HG02610 (cell line): ENCODE results near the gene FHL3.
"Not testable (repeated sequence)": the region's sequence is repeated elsewhere in the genome, so short reads cannot be mapped to it uniquely, and the experiment has no call there.

Experiments used
- ATAC-seq: cut with Tn5 transposase; IDR thresholded peaks from one replicate; pipeline ENCODE4 v1.9.1; 2021; ENCODE audit warnings: mild to moderate bottlenecking, moderate library complexity; ENCODE audit not compliant: unreplicated experiment

The FHL3 gene

GRCh38 chr1:38037221-38037939 is 32.1 kb upstream of the FHL3 start:
- no peak for ATAC-seq

DNA sequence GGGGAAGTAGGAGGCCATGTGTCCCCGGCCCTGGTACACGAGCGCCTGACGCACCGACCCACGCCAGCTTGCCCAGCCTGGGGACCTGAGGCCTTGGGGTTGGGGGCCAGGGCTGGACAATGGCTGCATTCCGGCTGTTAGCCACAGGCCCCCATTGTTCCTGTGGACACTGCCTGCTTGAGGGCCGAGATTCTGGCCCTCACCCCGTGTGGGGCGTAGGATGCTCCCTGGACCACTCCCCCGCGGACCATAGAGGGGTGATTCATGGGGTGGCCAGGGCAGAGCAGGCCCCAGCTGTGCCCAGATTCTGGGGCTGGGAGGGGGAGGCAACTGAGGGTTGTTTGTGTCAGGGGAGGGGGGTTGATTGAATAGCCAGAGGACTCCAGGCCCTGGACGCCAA is 29.6 kb upstream of the FHL3 start:
- no peak for ATAC-seq

DNA sequence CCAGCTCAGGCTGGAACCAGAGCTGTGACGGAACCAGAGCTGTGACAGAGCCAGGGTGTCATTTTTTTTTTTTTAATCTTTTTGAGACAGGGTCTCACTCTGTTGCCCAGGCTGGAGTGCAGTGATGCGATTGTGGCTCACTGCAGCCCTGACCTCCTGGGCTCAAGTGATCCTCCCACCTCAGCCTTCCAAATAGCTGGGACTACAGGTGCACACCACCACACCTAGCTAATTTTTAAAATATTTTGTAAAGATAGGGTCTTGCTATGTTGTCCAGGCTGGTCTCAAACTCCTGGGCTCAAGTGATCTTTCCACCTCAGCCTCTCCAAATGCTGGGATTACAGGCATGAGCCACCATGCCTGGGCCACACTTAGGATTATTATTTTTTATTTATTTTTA is 27.7 kb upstream of the FHL3 start:
- ATAC-seq: not testable (repeated sequence)

DNA sequence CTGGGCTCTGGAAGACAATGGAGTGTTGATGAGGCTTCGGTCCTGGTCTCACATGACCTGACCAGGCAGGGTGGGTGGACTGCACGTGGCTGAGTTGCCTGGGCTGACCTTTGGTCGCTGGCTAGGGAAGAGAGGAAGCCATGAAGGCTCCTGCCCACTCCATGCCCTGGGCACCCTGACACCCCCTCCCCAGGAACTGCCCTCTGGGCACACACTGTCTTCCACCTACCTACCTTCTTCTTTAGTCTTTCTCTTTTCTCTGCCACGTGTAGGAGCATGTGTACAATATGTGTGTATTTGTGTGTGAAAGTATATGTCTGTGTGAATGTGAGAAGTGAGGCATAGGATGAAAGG is 26.2 kb upstream of the FHL3 start:
- ATAC-seq: no peak

- no peak for ATAC-seq
Observed at GRCh38 chr1:38030596-38031512, 25.5 kb upstream of the FHL3 start.

- ATAC-seq: peak; percentile 47
Observed at GRCh38 chr1:38029685-38030511, 24.6 kb upstream of the FHL3 start.

- ATAC-seq: no peak
Observed at GRCh38 chr1:38029081-38029681, 23.9 kb upstream of the FHL3 start.

DNA sequence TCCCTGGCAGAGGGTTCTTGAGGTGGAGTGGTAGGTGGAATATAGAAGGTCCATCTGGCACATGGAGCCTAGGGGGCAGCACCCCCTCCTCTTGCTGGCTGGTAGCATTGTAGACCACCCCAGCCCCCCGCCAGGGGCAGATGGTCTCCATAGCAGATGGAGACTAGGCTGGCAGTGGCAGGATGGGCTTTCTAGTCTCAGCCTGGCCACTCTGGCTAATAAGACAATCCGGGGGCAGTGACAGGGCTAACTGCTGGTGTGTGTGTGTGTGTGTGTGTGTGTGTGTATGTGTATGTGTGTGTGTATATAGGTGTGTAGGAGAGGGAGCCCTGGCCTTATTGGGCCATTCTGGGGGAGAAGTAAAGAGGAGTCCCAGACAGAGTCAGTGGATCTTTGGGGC is 23.4 kb upstream of the FHL3 start:
- ATAC-seq: no peak

GRCh38 chr1:38028105-38028591 is 22.8 kb upstream of the FHL3 start:
- peak; percentile 75 for ATAC-seq

- no peak for ATAC-seq
Observed at GRCh38 chr1:38027201-38028104, 22.1 kb upstream of the FHL3 start.

DNA sequence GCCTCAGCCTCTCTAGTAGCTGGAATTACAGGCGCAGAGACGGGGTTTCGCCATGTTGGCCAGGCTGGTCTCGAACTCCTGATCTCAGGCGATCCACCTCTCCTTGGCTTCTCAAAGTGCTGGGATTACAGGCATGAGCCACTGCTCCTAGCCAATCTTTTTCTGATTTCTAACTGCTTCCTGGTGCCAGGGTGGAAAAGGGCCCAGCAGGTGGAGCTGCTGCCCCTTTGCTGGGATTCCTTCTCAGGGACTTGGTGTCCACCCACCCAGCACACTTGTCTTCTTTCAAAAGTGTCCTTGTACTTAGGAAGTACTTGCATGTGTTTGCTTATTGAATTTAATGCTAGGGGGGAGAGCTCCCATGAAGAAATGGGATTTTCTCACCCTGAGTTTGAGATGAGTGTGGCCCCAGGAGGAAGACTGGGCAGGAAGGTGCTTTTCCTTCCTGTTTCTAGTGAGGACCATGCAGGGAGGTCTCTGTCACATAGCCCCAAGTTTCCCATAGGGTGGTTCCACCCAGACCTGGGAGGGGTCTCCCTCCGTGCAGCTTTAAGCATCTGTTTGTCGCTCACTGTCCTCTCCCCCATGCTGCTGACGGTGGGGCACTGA is 21.4 kb upstream of the FHL3 start:
- ATAC-seq: no peak

- no peak for ATAC-seq
Observed at GRCh38 chr1:38025664-38026063, 20.4 kb upstream of the FHL3 start.

DNA sequence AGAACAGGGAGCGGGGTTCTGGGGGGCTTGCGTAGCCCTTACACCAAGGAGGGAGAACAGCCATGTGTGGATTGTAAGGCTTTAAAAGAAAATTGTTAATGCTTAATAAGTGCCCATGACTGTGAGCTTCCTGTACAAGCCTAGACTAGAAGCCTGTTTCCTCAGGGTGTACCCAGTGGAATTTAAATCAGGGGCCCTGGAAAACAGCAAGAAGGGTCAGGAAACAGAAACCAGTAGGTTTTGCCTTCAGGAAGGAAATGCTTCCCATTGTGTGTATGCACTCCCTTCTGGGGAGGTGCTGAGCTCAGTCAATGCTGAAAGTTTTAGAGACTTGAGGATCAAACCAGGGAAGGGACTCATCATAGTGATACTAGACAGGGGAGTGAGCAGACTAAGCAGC is 19.9 kb upstream of the FHL3 start:
- no peak for ATAC-seq

DNA sequence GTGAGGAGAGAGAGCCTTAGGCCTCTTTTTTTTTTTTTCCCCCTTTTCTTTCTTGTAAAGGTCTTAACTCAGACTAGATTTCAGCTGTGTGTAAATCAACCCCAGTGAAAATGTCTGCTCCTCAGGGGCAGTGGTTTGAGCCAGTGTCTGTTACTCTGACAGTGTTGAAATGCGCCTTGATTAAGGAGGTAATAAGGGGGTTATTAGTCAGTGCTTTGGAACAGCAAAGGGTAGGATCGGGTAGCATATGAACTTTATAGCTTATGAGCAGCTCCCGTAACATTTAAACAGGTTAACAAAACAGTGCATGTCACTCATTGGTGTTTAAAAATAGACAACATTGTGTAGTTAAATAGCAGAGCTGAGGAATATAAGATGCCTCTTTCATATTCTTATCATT is 17.5 kb upstream of the FHL3 start:
- ATAC-seq: no peak

DNA sequence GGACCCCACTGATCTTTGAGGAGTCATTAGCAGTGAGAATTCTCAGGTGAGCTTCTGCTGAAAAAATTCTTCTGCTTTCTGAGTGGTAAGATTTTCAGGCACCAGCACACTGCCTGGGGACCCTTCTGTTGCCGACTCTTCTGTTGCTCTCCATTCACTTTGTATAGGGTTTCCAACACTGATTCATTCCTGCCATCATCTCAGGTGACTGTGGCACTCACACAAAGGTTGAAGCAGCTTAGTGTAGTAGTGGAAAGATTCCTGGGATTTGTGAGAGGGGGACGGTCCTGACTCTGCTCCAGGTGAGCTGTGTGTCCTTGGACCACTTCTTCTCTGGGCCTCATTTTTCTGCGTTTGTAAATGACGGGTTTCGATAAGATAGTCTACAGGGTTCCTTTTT is 16.7 kb upstream of the FHL3 start:
- ATAC-seq: no peak

DNA sequence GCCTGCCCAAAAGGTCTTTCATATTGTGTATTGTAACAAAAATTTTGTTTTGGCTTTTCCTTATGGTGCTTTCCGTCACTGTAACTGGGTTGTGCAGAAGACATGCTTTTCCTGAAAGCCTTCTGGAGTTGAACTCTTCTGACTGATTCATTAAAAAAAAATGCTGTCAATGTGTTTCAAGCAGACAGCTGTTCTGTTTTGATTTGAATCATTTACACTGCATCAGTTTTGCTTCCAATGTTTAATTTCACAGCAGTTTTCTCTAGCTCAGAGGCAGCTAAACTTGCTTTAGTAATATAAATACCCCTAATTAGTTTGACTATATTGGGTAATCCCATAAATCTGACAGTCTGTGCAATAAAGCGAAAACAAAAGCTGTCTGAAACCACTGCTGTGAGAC is 15.1 kb upstream of the FHL3 start:
- ATAC-seq: no peak

- no peak for ATAC-seq
Observed at GRCh38 chr1:38018864-38019343, 13.6 kb upstream of the FHL3 start.

DNA sequence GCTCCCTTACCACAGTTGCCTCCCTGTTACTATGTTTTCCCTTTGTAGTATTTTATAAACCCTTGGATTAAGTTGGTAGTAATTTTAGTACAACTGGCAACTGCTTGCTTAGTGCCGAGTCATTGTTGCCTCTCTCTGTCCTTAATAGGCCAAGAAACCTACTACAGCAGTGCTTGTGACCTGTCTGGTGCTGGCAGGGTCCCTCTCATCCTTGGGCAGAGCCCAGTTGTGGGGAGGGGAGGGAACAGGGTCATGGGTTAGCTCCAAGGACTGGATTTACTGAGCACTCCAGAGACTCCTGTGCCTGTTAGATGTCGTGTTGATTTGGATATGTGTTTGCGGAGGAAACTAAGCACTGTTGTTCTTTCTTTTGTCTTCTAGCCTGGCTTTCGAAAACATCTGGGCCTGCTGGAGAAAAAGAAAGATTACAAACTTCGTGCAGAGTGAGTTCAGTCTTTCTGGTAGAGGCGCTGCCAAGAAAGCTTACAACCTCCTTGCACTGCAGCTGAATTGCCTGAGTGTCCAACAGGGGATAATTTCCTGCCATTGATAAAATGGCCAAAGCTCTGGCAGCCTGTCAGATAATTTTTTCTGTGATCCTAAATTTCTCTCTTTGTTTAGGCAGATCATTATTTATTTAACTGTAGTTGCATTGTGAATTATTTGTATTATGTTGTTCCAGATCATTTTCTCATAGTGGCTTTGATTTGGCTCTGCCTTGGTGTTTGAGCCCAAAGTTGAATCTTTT is 10.8 kb upstream of the FHL3 start:
- no peak for ATAC-seq
